Heart left ventricle (tissue), 16 donors: ENCODE results near the gene RET. TPM values are rescaled to one million over a fixed set of nuclear protein-coding genes. Genes with fewer than 3 reads are reported as not detected.
A peak's percentile ranks its signal among the peaks of the same experiment; 100 is the strongest.
"Not testable (repeated sequence)": the region's sequence is repeated elsewhere in the genome, so short reads cannot be mapped to it uniquely, and the experiment has no call there.

Experiments
- ATAC-seq, 4 donors: fragments of 200-7000 bp; cut with Tn5 transposase; one replicate each; pipeline ENCODE4 v1.9.1; 2020 to 2022; ENCODE audit warnings: moderate library complexity in 4 of 4, mild to moderate bottlenecking in 3 of 4, moderate number of reproducible peaks in 1 of 4
- DNase-seq, 5 donors: peaks; one replicate each; pipeline ENCODE4 v3.0.0-alpha.2; 2020
- H3K27ac ChIP-seq, 12 donors: fragments of 200-600 bp; sonication (generic) in 4 of 12; one replicate each; pipeline versions ENCODE4 v1.5.0 to v1.8.0; 2016 to 2022; ENCODE audit warnings: mild to moderate bottlenecking in 2 of 12
- H3K27me3 ChIP-seq, 9 donors: fragments of 200-600 bp; sonication (generic) in 2 of 9; one replicate each; pipeline versions ENCODE4 v1.5.1 to v1.8.0; 2016 to 2022; ENCODE audit warnings: mild to moderate bottlenecking in 3 of 9
- H3K36me3 ChIP-seq, 9 donors: fragments of 200-600 bp; sonication (generic) in 2 of 9; one replicate each; pipeline versions ENCODE4 v1.5.0 to v1.8.0; 2018 to 2022; ENCODE audit warnings: mild to moderate bottlenecking in 2 of 9
- H3K4me1 ChIP-seq, 12 donors: fragments of 200-600 bp; sonication (generic) in 4 of 12; one replicate each; pipeline versions ENCODE4 v1.5.0 to v1.8.0; 2016 to 2022; ENCODE audit warnings: mild to moderate bottlenecking in 3 of 12
- H3K4me3 ChIP-seq, 12 donors: fragments of 200-600 bp; sonication (generic) in 4 of 12; one replicate each; pipeline versions ENCODE4 v1.5.0 to v1.8.0; 2017 to 2022; ENCODE audit warnings: mild to moderate bottlenecking in 9 of 12, moderate library complexity in 4 of 12
- H3K9me3 ChIP-seq, 12 donors: fragments of 200-600 bp; sonication (generic) in 4 of 12; one replicate each; pipeline versions ENCODE4 v1.5.0 to v1.8.0; 2016 to 2022; ENCODE audit warnings: mild to moderate bottlenecking in 1 of 12
- POLR2A ChIP-seq, 2 donors: fragments of 450-650 bp; IDR thresholded peaks; one replicate each; pipeline ENCODE4 v1.6.1; 2017; ENCODE audit warnings: antibody characterized with exemption in 2 of 2, mild to moderate bottlenecking in 2 of 2, moderate library complexity in 2 of 2
- WGBS, 4 donors: extraction: QIAGEN DNeasy Blood & Tissue Kit in 2 of 4; methylation state at CpG; one replicate each; pipeline versions ENCODE4 v1.1.5 to v1.1.7; 2013 to 2018; 5-methylcytosine and 5-hydroxymethylcytosine counted together
- intact Hi-C, 10 donors: fragments of 100-400 bp; cut with DNase I; formaldehyde crosslinking; loops; one replicate each; pipeline versions ENCODE4 v1.11.1 to v1.14.2; 2022
- polyA plus RNA-seq, 2 donors: library from polyadenylated mRNA; stranded (reverse); fragments of 200-250 nt; gene quantifications; one replicate each; pipeline ENCODE4 v1.2.3, GENCODE V29; 2013
- total RNA-seq, 9 donors: library from RNA; depleted of rRNA in 2 of 9; stranded (reverse); fragments of >200 nt in 2 of 9; fragmentation: NEBNext Ultra II Directional in 3 of 9; extraction: Animal tissue kit (Norgen Biotek cat#: 25700) in 3 of 9; gene quantifications; one replicate each; pipeline versions ENCODE4 v1.1.0 to v1.2.4, GENCODE V29; 2016 to 2023
- TF ChIP-seq, protein P1 (sequence below), 12 donors: fragments of 200-600 bp; sonication (generic) in 4 of 12; IDR thresholded peaks; one replicate each; pipeline versions ENCODE4 v1.5.0 to v1.8.0; 2018 to 2022; ENCODE audit warnings: antibody characterized with exemption in 12 of 12, mild to moderate bottlenecking in 5 of 12
- donor health status: ischemic (EF 13 %, LVEDD 7.1; RV severe dilation, severe dysfunction).
- donor health status: healthy with polysubstance abuse.
- donor health status: DM: no; HTN: yes; CAD: no.
- donor health status: DM: no; HTN: no; CAD: no.
- donor health status: ischemic (EF 25% LVEDD 6.9; RV normal size, moderate dysfunction).
- donor health status: ischemic (EF 25% LVEDD 5.7; RV mildly dilated, moderate dysfunction).
- donor health status: healthy.
- donor health status: DM: yes; HTN: yes; CAD: no.
- donor health status: ischemic (EF 35%, LVEDD 5.7; RV mildly dilated, moderate dysfunction).
- donor health status: nonischemic (EF 11% LVEDD 7.7; RV severe dilation, severe dysfunction).
- donor health status: DM: yes; HTN: yes; CAD: no.
- donor health status: PGD.
- donor health status: ischemic (EF 29% LVEDD 5.4; RV normal size, mild dysfunction).
- donor health status: nonischemic (EF 23%, LVEDD 6.1; RV moderate dilation, normal function).

The RET gene
- total and polyA plus RNA-seq, 11 donors, result 0.12 to 3.3 (median 0.66) TPM

DNA sequence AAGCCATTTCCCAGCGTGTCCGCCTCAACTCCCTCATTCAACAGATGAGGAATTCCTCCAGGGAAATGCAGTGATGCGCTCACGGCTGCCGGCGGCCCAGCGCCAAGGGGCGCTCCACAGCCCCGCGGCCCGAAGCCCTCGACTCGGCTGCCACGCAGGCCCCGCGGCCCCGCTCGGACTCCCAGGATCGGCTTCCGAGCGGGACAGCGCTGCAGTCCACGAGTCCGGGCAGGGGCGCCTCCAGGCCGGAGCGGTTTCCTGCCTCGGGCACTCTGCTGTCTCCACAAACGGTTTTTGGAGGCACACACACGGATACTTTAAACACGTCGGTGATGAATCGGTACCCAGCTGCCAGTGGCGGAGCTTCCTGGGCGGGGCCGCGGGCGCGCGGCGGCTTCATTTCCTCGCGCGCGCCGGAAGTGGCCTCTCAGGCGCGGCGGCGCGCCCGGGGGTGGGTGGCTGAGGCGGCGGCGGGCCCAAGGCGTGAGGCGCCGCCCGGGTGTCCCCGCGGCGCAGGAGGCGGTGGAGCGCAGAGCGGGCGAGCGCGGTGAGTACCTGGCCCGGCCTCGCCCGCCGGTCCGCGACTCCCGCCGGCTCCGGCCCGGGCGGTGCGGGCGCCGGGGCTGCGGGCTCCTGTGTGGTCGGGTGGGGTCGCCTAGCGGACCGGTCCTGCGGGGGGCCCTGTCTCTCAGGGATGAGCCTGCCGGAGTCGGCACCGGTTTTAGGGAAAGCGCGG lies 61.3 kb downstream of the RET start, which contains the start of gene CSGALNACT2:
Gene CSGALNACT2 (plus strand): TSS at position 425 of the 736 bp plus-strand sequence. CDS start 16,705 bp downstream, outside the sequence.
- 0 to 1% (median 0%) methylated on average over 50 to 93 of the region's 93 CpGs for WGBS, 4 donors
- Histone ChIP-seq H3K36me3 (no peaks in the 10 kb centered on the region), H3K4me1 (peaks cover 0 to 59% (median 12%) of the 10 kb centered on the region in 12 donors), H3K27me3 (no peaks in the 10 kb centered on the region), H3K4me3 (peak within 1 kb of the TSS; percentile 70 to 99 (median 93)), H3K27ac (peak within 1 kb of the TSS; percentile 76 to 99 (median 92)), H3K9me3 (no peaks in the 10 kb centered on the region)
- peak in 1 of 2 donors; percentile 68 for TF ChIP-seq POLR2A (IDR thresholded peaks at IDR 0.05)
- TF ChIP-seq, protein P1, sequence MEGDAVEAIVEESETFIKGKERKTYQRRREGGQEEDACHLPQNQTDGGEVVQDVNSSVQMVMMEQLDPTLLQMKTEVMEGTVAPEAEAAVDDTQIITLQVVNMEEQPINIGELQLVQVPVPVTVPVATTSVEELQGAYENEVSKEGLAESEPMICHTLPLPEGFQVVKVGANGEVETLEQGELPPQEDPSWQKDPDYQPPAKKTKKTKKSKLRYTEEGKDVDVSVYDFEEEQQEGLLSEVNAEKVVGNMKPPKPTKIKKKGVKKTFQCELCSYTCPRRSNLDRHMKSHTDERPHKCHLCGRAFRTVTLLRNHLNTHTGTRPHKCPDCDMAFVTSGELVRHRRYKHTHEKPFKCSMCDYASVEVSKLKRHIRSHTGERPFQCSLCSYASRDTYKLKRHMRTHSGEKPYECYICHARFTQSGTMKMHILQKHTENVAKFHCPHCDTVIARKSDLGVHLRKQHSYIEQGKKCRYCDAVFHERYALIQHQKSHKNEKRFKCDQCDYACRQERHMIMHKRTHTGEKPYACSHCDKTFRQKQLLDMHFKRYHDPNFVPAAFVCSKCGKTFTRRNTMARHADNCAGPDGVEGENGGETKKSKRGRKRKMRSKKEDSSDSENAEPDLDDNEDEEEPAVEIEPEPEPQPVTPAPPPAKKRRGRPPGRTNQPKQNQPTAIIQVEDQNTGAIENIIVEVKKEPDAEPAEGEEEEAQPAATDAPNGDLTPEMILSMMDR (IDR thresholded peaks at IDR 0.05), result no peak
- peak; percentile 76 to 97 (median 93) for ATAC-seq
- intact Hi-C loops, result no loop called here
- peak; percentile 85 to 92 (median 89) for DNase-seq

DNA sequence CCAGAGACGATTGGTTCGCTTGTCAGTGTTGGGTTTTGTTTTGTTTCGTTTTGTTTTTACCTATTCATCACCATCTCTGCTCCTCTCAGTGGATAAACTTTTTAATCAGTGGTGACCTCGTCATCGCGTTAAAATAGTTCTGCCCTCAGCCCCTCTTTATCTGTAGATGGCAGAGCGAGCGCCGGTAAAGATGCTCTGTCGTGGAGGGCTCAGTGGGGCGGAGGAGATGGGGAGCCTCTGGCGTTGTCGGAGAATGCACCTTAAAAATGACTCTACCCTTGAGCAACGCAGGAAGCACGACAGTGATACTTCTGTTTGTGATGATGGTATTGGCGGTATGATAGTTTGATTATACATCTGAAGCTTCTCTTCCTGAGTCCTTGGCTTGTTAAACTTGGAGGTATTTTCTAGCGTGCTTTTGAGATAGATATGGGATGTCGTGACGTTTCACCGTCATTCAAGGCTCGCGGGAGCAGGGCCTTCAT lies 61.9 kb downstream of the RET start:
- peak in 3 of 4 donors; percentile 13 to 35 (median 23) for ATAC-seq

DNA sequence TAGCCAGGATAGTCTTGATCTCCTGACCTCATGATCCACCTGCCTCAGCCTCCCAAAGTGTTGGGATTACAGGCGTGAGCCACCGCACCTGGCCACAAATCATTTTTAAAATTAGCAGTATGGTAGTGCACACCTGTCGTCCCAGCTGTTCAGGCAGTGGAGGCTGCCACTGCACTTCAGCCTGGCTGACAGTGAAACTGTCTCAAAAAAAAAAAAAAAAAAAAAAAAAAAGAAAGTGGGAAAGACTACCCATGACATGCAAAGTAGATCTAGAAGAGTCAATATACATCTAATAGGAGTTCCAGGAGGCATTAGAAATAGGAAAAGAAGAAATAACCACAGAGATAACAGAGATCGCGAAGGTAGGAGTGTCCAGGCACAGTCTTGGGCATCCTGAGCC lies 64.6 kb downstream of the RET start:
- H3K27me3 ChIP-seq, result no peaks in the 10 kb centered on the region
- DNase-seq (no peak), ATAC-seq (no peak)
- WGBS, 4 donors, result 93 to 97% (median 94%) methylated on average over 5 of the region's 5 CpGs
- no peak overlapping the region for H3K4me3 ChIP-seq
- intact Hi-C loops, result no loop called here
- H3K4me1 ChIP-seq, result peaks cover 0 to 72% (median 12%) of the 10 kb centered on the region in 12 donors
- no peaks in the 10 kb centered on the region for H3K9me3 ChIP-seq
- TF ChIP-seq POLR2A (IDR thresholded peaks at IDR 0.05), result no peak
- TF ChIP-seq, protein P1 (IDR thresholded peaks at IDR 0.05), result no peak
- peak overlapping the region in 1 of 12 donors; percentile 12 for H3K27ac ChIP-seq
- no peaks in the 10 kb centered on the region for H3K36me3 ChIP-seq

More for the DNA sequence above, 61.9 kb downstream of the RET start:
- no peaks in the 10 kb centered on the region for H3K27me3 ChIP-seq
- H3K9me3 ChIP-seq, result no peaks in the 10 kb centered on the region
- peak overlapping the region; percentile 76 to 99 (median 92) for H3K27ac ChIP-seq
- intact Hi-C loops, result no loop called here
- H3K4me3 ChIP-seq, result peak overlapping the region; percentile 70 to 99 (median 93)
- WGBS, 4 donors, result 0 to 1% (median 1%) methylated on average over 22 of the region's 22 CpGs
- no peak for TF ChIP-seq POLR2A (IDR thresholded peaks at IDR 0.05)
- TF ChIP-seq, protein P1 (IDR thresholded peaks at IDR 0.05), result no peak
- H3K4me1 ChIP-seq, result peaks cover 0 to 57% (median 12%) of the 10 kb centered on the region in 12 donors
- DNase-seq, result no peak
- H3K36me3 ChIP-seq, result no peaks in the 10 kb centered on the region

GRCh38 chr10:43145311-43145710 lies 68.4 kb downstream of the RET start:
- no peaks in the 10 kb centered on the region for H3K36me3 ChIP-seq
- H3K4me3 ChIP-seq, result no peak overlapping the region
- H3K27me3 ChIP-seq, result no peaks in the 10 kb centered on the region
- intact Hi-C loops, result no loop called here
- peaks cover 0 to 57% (median 0%) of the 10 kb centered on the region in 12 donors for H3K4me1 ChIP-seq
- no peak overlapping the region for H3K27ac ChIP-seq
- TF ChIP-seq, protein P1 (IDR thresholded peaks at IDR 0.05), result no peak
- TF ChIP-seq POLR2A (IDR thresholded peaks at IDR 0.05), result no peak
- DNase-seq, result no peak
- WGBS, 4 donors, result 89 to 96% (median 92%) methylated on average over 6 of the region's 6 CpGs
- H3K9me3 ChIP-seq, result peaks cover 0 to 21% (median 3%) of the 10 kb centered on the region in 12 donors
- no peak for ATAC-seq

DNA sequence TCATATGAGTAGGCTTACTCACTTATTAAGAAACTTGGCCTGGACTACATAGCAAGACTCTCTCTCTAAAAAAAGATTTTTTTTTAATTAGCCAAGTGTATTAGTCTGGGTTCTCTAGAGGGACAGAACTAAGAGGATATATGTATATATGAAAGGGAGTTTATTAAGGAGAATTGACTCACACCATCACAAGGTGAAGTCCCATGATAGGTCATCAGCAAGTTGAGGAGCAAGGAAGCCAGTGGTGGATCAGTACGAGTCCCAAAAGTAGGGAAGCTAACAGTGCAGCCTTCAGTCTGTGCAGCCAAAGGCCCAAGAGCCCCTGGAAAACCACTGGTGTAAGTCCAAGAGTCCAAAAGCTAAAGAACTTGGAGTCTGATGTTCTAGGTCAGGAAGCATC lies 69.1 kb downstream of the RET start:
- ATAC-seq, DNase-seq, intact Hi-C loops, H3K27me3 ChIP-seq, H3K36me3 ChIP-seq, H3K4me3 ChIP-seq, H3K27ac ChIP-seq: not testable (repeated sequence)
- Histone ChIP-seq H3K4me1 (peaks cover 0 to 57% (median 0%) of the 10 kb centered on the region in 12 donors), H3K9me3 (peaks cover 0 to 21% (median 3%) of the 10 kb centered on the region in 12 donors)
- WGBS, 4 donors, result 82 to 96% (median 93%) methylated on average over 1 of the region's 1 CpG
